NCI-H526 (cell line): ENCODE results near the gene DHRSX.
"Not testable (repeated sequence)": the region's sequence is repeated elsewhere in the genome, so short reads cannot be mapped to it uniquely, and the experiment has no call there.

Experiments
- DNase-seq, 2 experiments: peaks; one replicate each; lab custom pipeline; 2025; lab: John Stamatoyannopoulos, UW

Gene DHRSX

DNA sequence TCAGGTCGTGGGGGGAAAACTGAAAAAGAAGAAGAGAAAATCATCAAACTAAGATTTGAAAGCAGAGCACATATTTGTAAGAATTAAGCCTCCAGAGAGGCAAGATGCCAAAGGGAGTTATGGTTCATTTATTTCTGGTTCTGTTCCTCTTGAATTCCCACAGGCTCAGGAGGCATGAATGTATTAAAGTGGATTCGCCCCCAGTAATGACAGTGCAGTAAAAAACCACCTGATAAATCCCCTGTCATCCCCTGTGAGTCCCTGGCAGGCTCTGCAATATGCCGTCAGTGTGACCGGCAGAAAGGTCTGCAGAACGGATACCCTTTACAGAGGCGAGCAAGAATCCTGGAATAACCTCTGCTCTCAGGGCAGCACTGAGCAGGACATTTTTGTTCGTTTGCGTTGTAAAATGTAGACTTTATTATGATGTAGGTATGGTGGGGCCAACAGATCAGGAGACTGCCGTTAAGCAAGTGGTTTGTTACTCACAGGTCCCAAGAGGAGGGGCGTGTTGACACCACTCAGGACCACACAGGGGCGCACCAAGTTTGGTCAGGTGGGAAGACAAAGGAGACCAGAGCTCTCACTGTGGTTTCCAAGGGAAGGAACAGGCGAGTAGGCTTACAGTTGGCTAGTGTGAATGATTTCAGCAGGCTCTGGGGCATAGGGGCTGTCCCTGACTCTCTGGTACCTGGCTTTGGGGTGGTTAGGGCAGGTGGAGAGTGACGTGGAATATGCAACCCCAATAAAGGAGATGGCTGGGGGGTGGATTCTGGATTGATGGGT is 75.3 kb downstream of the DHRSX start:
- DNase-seq = no peak

- no peak for DNase-seq
These were observed 76.5 kb downstream of the DHRSX start for GRCh38 chrX:2424317-2424716.

DNA sequence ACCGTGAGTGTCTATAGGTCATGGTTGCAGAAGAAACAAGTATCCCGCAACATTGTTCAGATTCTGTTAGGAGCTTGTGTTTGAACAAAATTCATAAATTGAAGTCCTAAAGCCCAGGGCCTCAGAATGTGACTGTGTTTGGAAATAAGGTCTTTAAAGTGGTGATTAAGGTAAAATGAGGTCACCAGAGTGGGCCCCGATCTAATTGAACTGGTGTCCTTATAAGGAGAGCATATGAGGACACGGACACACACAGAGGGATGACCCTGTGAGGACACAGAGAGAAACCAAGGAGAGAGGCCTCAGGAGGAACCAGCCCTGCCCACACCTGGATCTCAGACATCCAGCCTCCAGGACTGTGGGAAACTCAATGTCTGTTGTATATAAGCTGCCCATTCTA is 76.9 kb downstream of the DHRSX start:
- no peak for DNase-seq

GRCh38 chrX:2423282-2423681 is 77.5 kb downstream of the DHRSX start:
- DNase-seq = no peak

- not testable (repeated sequence) for DNase-seq
These were observed 81.4 kb downstream of the DHRSX start for GRCh38 chrX:2419418-2419817.

GRCh38 chrX:2418000-2418399 is 82.8 kb downstream of the DHRSX start:
- DNase-seq = no peak

DNA sequence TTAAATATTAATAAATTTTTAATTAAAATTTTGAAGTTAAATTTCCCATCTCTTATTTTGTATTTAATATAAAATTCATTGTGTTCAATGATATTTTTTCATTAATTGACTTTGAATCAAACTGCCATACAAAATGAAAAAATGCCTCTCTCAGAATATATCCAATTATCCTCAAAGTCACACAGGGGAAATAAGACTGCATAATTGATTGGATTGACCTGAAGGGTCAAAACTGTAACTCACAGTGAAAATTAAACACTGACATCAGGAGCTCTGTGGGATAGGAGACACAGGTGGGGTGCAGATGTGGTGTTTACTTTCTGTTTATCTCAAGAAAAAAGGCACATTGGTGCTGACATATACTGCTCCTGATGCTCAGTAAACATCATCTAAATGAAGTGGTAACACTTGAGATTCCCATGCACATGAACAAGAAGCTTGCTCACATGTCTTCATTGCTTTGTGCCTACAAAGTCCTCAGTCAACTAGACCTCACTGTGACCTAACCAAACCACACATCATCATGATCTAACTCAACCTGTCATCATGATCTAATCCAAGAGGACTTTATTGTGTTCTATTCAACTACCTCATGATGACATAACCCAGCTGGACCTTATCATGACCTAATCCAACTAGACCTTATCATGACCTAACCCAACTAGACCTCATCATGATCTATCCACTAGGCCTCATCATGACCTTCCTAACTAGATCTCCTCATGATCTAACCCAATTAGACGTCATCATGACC is 83.7 kb downstream of the DHRSX start:
- no peak for DNase-seq

- no peak for DNase-seq
These were observed 86.4 kb downstream of the DHRSX start for GRCh38 chrX:2414384-2414783.

DNA sequence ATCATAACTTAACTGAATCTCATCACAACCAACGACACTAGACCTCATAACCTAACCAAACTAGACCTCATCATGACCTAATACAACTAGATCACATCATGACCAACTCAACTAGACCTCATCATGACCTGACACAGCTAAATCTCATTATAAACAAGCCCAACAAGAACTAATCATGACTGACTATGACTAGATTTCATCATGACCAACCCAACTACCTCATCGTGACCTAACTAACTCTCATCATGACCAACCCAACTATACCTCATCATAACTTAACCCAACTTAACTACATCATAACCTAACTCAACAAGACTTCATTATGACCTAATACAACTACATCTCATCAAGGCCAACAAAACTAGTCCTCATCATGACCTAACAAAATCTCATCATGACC is 86.8 kb downstream of the DHRSX start:
- DNase-seq = no peak

DNA sequence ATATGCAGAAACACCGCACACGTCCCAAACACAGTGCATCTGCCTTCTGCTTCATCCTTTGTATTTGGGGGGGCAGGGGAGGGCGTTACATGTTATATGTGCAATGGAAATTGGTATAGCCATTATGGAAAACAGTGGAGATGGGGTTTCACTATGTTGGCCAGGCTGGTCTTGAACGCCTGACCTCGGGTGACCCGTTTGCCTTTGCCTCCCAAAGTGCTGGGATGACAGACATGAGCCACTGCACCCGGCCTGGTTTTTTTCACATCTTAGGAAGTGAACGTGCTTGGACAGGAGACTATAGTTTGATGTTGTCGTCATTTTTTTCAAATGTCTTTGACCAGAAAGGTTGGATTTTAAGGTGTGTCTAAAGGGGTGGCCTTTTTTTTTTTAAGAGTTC is 88.6 kb downstream of the DHRSX start:
- DNase-seq = no peak

DNA sequence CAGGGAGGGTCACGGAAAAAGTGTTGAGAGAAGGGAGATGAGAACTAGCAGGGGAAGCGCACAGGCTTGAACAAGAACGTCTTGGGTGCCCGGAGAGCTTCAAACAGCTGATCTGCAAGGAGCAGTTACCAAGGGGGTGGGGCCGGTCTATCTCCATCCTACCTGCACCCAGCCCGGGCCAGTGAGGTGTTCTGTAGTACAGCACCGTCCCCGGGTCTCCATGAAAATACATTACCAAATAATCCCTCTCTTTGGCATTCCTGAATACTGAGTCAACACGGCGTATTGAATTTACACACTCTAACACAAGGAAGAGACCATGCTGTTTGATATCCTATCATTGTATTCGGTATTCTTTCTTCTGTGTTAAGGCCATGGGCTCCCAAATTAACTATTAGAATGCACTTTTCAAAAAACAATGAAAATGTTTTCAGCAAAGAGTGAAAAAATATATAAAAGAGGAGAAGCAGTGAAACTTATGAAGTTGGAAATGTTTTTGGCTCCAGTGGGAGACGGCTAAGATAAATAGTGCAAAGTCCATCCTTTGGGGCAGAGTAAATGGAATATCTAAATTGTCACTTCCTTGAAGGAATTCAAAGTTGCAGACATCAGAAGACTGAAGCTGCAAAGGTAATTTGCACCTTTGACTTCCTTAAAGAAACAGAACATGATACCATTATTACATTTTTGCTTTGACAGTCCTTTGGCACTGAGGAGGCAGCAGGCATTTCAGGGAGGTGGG is 90.3 kb downstream of the DHRSX start:
- DNase-seq = no peak

GRCh38 chrX:2409796-2410195 is 91.0 kb downstream of the DHRSX start:
- no peak for DNase-seq

DNA sequence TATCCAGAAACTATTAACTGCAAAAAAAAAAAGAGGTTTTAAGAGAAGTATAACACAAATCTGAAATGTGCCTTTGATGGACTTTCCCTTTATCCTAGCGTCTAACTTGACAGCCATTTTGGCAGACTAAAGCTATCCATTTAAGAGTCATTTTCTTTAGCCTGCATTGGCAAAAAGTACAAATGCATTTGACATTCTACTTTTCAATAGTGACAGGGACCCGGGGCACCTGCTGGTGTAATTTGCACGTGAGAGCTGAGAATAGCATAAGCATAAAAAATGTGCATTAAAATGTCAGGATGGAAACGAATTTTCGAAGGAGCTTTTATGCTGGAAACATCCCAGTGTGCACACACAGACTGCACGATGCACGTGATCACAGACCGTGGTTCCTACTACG is 91.9 kb downstream of the DHRSX start:
- no peak for DNase-seq

DNA sequence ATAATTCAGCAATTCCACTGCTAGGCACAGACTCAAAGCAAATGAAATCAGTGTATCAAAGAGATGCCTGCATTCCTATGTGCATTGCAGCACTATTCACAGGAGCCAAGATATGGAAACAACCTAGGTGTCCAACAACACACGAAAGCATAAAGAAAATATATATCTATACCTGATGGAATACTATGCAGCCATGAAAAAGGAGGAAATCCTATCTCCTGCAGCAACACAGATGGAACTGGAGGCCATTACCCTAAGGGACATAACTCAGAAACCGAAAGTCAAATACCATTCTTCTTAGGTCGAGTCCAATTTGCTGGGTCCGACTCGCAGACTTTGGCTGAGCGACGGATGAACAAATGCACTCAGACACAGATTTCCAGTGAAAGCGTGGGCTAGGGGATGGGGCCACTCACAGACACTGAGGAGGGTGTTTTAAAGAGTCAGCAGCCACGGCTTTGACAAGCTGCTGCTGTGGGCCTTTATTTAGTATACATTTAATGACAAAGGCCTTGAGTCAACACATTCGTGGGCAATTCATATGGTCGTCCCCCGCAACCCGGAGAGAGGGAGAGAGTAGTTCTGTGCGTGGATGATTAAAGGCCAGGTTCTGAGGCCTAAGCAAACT is 93.8 kb downstream of the DHRSX start:
- DNase-seq = no peak

- no peak for DNase-seq
These were observed 96.0 kb downstream of the DHRSX start for GRCh38 chrX:2404776-2405175.

GRCh38 chrX:2402361-2402690 is 98.5 kb downstream of the DHRSX start:
- no peak for DNase-seq

GRCh38 chrX:2401590-2402360 is 99.0 kb downstream of the DHRSX start:
- no peak for DNase-seq

DNA sequence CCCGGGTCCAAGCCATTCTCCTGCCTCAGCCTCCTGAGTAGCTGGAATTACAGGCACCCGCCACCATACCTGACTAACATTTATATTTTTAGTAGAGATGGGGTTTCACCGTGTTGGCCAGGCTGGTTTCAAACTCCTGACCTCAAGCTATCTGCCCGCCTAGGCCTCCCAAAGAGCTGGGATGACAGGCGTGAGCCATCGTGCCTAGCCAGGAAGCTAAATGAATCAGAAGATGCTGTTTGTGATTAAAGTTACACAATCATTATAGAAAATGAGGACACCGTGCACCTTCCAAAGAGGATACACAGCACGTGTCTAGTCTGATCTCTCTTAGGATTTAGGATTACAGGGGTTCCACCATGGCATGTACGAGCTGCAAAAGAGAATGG is 99.6 kb downstream of the DHRSX start:
- no peak for DNase-seq

DNA sequence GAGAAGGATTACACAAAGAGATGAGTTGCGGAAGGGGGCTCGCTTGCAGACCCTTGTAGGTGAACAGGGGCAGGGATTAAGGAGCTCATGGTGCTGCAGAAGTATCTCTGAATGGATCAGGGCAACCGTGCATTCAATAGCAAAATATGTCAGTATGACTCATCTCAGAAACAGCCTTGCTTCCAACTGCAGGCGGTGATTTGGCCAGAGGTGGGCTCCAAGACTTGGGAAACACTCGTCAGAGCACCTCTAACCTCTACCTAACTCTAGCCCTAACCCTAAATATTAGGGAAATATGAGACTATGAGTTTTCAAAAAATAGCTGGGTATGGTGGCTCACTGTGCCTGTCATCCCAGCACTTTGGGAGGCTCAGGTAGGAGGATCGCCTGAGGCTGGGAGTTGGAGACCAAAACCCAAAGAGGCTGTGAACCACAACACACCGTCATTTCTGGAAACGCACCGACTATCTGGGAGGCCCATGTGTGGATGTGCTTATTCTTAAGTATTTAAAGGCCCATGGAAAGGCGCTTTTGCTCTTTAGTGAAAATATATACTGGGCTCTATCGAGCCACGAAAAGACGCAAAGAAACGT is 102.6 kb downstream of the DHRSX start:
- no peak for DNase-seq

DNA sequence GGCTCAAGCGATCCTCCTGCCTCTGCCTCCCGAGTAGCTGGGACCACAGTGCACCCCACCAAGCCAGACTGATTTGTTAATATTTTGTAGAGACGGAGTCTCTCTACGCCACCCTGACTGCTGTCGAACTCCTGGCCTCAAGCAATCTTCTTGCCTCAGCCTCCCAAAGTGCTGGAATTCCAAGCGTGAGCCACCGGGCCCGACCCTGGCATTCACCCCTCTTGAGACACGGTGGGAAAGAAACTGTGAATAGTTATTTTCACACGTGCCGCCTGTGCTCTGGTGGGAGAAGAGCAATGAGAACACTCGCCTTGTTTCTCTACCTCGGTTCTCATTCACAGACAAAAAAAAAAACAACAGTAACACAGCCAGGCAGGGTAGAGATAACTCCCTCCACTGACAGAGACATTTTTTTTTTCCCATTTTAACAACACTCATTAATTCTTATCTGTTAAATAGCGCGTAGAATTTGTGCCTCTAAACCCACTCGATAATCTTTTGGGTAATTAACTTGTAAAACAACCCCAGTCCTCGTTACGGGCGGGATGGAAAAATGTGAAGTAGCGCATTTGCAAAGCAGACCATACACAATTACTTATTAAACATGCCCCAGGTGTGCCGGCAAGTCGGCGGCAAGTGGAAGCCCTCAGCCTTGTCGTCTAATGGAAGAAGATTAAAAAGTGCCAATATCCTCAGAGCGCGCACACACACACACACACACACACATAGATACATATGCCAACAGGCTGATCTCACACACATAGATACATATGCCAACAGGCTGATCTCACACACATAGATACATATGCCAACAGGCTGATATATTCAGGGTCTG is 103.3 kb downstream of the DHRSX start:
- no peak for DNase-seq
